ENCODE measurements around the gene ACSM5. TPM values are rescaled to one million over a fixed set of nuclear protein-coding genes. Genes with fewer than 3 reads are reported as not detected.

ACSM5 gene
- total RNA-seq, 3 donors from 2014 or later: 0.67 to 5.1 (median 0.89) TPM

DNA sequence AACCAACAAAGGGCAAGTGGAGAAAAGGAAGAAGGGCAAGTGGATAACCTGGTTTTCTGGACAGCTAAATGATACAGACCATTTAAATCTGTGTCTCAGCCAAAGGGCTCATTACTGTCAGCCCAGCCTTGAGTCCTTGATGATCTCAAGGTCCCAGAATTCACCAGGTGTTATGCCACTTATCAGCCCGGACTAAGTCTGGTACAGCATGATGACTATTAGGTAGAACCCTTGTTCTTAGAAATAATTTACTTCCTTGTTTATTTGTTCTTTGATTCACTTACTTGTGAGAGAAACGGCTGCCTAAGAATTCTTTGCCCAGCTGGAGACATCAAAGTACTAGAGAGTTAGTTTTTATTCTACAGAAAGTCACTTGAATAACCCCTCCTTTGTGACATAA lies 8.3 kb upstream of the ACSM5 start:
- Histone ChIP-seq H3K4me3 (no peak overlapping the region), H3K36me3 (ENCODE audit: low read depth) (no peaks in the 10 kb centered on the region), H3K9me3 (no peaks in the 10 kb centered on the region), H3K4me1 (ENCODE audit: low read depth) (no peaks in the 10 kb centered on the region)
- TF ChIP-seq, protein P1, sequence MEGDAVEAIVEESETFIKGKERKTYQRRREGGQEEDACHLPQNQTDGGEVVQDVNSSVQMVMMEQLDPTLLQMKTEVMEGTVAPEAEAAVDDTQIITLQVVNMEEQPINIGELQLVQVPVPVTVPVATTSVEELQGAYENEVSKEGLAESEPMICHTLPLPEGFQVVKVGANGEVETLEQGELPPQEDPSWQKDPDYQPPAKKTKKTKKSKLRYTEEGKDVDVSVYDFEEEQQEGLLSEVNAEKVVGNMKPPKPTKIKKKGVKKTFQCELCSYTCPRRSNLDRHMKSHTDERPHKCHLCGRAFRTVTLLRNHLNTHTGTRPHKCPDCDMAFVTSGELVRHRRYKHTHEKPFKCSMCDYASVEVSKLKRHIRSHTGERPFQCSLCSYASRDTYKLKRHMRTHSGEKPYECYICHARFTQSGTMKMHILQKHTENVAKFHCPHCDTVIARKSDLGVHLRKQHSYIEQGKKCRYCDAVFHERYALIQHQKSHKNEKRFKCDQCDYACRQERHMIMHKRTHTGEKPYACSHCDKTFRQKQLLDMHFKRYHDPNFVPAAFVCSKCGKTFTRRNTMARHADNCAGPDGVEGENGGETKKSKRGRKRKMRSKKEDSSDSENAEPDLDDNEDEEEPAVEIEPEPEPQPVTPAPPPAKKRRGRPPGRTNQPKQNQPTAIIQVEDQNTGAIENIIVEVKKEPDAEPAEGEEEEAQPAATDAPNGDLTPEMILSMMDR (IDR thresholded peaks at IDR 0.05): no peak
- no peak for ATAC-seq
- no peak for DNase-seq
- intact Hi-C loops (cut with DNase I, micrococcal nuclease): no loop called here

DNA sequence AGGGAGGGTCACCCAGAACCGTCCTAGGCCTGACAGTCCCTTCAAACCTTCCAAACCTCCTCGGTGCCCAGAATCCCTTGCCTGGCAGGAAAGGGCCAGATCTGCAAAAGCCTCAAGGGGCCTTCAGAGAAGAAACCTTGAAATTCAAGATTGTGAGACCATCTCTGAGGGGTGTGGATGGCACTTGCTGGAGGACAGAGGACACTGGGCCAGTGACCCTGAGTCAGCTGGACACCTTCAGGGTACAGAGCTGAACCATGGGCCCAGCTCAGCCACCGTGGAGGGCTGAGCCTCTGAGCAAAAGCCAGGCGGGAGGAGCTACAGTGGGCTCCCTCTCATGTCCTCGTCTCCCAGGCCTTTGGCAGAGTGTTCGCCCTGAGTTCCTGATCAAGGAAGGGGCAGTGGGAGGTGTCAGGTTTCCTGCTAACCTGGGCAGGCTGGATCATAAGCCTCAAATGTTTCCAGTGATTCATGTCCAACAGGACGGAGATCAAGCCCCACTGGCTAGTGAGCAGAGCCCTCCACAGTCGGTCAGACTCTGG lies 7.8 kb upstream of the ACSM5 start:
- DNase-seq: no peak
- no peak for ATAC-seq
- Histone ChIP-seq H3K4me3 (no peak overlapping the region), H3K4me1 (ENCODE audit: low read depth) (no peaks in the 10 kb centered on the region), H3K9me3 (no peaks in the 10 kb centered on the region), H3K36me3 (ENCODE audit: low read depth) (no peaks in the 10 kb centered on the region)
- TF ChIP-seq, protein P1 (IDR thresholded peaks at IDR 0.05): no peak
- intact Hi-C loops (cut with DNase I, micrococcal nuclease): no loop called here

DNA sequence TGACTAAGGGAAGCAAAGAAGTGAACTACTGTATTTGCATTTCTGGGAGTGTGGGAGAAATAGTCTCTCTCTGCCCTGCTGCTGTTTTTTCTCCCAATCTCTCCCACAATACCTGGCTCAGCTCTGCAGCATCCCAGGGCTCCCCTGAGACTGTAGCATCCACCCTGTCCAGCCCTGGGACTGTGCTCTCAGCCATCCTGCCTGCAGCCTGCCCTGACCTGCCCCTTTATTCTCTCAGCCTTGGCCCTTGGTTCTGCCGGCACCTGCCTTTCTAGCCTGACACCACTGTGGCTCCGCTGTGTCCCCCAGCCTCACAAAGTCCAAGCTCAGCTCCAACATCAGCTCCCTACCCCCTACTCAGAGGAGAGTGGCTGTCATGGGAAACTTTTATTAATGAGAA lies 6.7 kb upstream of the ACSM5 start:
- no peak overlapping the region for H3K4me3 ChIP-seq
- intact Hi-C loops (cut with DNase I, micrococcal nuclease): no loop called here
- DNase-seq (no peak), ATAC-seq (no peak)
- H3K36me3 ChIP-seq (ENCODE audit: low read depth): no peaks in the 10 kb centered on the region
- H3K4me1 ChIP-seq (ENCODE audit: low read depth): no peaks in the 10 kb centered on the region
- no peaks in the 10 kb centered on the region for H3K9me3 ChIP-seq
- TF ChIP-seq, protein P1 (IDR thresholded peaks at IDR 0.05): no peak

DNA sequence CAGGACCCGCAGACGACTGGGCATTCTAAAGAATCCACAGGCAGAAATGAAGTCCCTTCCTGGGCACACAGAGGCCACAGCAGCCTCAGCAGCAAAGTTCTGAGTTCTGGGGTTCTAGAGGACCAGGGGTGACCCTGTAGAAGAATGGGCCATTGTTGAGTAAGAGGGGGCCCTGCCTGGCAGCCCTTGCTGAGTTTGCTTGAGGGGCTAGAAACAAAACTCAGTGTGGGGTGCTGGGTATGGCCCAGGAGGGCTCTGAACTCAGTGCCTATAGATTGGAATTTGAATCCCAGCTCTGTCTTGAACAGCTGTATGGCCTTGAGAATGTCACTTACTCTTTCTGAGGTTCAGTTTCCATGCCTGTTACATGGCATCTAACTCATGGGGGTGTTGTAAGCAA lies 4.7 kb upstream of the ACSM5 start, which contains the start of gene PDILT:
TSS of gene PDILT (minus strand) at position 101 of the 400 bp plus-strand sequence. CDS start 5,437 bp downstream, outside the sequence.
- DNase-seq (no peak), ATAC-seq (no peak)
- intact Hi-C loops (cut with DNase I, micrococcal nuclease): no loop called here
- no peak within 1 kb of the TSS for H3K4me3 ChIP-seq
- H3K9me3 ChIP-seq: no peaks in the 10 kb centered on the region
- H3K36me3 ChIP-seq (ENCODE audit: low read depth): no peaks in the 10 kb centered on the region
- no peaks in the 10 kb centered on the region for H3K4me1 ChIP-seq (ENCODE audit: low read depth)
- TF ChIP-seq, protein P1 (IDR thresholded peaks at IDR 0.05): no peak

DNA sequence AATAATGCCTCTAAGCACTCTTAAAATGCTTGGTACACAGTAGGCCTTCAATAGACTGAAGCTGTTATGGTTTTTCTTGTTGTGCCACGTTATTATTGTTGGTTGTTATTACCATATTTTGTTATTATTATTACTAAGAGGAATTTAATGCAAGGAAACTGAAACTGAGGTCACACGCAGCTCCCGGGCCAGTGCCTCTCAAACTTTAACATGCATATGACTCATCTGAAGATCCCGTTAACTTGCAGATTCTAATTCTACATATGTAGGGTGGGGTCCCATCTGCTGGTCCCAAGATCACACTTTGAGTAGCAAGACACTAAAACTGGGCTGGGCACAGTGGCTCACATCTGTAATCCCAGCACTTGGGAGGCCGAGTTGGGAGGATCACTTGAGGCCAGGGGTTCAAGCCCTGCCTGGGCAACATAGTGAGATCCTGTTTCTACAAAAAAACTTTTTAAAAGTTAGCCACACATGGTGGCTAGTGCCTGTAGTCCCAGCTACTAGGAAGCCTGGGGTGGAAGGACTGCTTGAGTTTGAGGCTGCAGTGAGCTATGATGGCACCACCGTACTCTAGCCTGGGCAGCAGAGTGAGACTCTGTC lies 888 bp downstream of the ACSM5 start:
- Histone ChIP-seq H3K36me3 (ENCODE audit: low read depth) (no peaks in the 10 kb centered on the region), H3K4me3 (no peak overlapping the region), H3K9me3 (no peaks in the 10 kb centered on the region), H3K4me1 (ENCODE audit: low read depth) (no peaks in the 10 kb centered on the region)
- DNase-seq (no peak), ATAC-seq (no peak)
- TF ChIP-seq, protein P1 (IDR thresholded peaks at IDR 0.05): no peak
- intact Hi-C loops (cut with DNase I, micrococcal nuclease): no loop called here
